AG08395 (cell line): ENCODE results near the gene LY9.

Source experiments
- DNase-seq: peaks from one replicate; pipeline ENCODE4 v3.0.0; 2012; ENCODE audit warnings: mixed read lengths, low spot score

LY9 gene

DNA sequence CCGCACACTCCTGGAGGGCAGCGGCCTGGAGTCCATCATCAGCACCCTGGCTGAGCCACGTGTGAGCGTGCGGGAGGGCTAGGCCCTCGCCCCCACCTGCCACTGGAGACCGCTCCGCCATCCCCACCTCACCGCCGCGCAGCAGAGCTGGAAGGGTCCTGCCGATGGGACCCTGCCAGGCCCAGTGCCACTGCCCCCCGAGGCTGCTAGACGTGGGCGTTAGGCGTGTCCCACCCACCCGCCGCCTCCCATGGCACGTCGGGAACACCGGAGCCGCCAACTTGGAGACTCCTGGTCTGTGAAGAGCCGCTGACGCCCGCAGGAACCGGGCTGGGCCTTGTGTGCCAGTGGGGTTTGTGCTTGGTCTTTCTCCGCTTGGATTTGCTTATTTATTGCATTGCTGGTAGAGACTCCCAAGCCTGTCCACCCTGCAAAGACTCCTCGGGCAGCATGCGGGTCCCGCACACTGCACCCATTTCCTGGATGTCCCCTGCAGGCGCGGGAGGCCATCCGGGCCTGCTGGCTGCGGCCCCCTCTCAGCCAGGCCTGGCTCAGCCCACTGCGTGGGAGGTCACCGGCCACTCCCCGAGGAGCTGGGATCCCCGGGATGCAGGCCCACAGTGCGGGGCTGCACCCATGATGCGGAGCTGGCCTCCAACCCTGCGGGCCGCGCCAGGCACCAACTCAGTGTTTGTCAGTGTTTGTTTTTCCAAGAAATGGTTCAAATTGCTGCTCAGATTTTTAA is 6.0 kb downstream of the LY9 start:
- DNase-seq, result no peak

GRCh38 chr1:160806109-160806665 is 10.2 kb downstream of the LY9 start:
- no peak for DNase-seq

DNA sequence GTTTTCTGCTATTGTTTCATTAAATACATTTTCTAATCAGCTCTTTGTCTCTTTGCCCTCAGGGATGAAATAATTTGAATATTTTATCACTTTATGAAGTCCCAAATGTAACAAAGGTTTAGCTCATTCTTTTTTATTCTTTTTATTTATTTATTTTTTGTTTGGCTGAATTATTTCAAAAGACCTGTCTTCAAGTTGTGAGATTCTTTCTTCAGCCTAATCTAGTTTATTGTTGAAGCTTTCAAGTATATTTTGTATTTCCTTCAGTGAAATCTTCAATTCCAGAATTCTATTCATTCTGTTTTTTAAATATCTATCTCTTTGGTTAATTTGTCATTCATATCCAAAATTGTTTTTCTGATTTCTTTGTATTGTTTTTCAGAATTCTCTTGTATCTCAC is 10.8 kb downstream of the LY9 start:
- no peak for DNase-seq

DNA sequence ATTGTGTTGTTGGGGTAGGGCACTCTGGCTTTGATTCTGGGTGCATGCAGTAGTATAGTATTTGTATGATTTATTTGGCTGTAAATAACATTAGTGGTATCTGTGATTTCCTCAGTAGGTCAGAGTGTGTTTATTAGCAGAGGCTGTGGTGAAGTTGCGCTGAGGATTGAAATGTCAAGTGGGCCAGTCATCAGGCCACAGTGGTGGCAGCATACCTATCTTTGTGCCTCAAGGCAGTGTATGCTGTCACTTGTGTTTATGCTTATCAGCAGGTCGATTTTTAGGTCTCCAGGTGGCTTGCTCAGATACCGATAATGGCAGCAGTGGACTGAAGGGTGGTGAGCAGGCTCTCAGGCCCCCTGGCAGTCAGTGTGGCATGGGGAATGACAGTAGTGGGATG is 11.3 kb downstream of the LY9 start:
- no peak for DNase-seq

DNA sequence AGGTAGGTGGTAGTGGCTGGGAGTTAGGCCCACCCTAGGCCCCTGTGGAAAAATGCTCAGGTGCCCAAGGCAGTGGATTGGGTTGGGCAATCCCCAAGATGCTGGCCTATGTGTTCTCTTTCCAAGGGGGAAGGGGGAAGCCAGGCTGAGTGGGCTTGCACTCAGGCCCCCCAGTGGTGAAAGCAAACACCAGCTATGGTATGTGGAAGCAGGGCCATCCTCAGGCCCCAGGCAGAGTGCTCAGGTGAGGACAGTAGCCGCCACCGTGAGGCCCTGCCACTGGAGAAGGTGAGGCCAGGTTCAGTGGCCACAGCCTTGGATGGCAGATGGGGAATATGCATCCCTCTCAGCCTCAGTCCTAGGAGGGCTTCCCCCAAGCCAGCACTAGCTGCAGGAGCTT is 11.8 kb downstream of the LY9 start:
- DNase-seq, result no peak

GRCh38 chr1:160808289-160808688 is 12.3 kb downstream of the LY9 start:
- DNase-seq, result no peak

- no peak for DNase-seq
Observed at GRCh38 chr1:160810486-160810885, 14.5 kb downstream of the LY9 start.

GRCh38 chr1:160811147-160811546 is 15.2 kb downstream of the LY9 start:
- no peak for DNase-seq

DNA sequence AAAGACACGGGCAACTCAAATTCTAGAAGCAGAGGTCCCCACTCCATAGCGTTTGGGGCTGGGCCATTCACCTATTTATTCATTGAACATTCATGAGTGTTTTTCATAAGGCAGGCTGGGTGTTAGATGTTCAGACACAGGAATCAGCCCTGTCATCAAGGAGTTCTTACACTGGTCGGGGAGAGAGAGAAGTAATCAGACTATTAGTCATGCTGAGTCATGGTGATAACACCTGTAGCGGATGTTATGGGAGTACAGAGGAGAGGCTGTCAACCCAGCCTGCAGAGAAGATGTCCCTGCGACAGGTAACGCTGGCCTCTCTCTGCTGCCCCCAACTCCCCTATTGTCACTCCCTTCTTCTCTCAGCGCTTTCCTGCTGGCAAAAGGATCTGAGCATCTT is 17.2 kb downstream of the LY9 start:
- DNase-seq, result no peak

DNA sequence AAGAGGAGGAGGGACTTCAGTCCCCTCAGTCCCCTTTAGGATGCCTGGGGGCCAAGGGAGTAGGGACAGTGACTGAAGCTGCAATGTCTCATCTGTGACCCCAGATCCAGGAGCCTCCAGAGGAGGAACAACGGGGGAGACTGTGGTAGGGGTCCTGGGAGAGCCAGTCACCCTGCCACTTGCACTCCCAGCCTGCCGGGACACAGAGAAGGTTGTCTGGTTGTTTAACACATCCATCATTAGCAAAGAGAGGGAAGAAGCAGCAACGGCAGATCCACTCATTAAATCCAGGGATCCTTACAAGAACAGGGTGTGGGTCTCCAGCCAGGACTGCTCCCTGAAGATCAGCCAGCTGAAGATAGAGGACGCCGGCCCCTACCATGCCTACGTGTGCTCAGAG is 18.3 kb downstream of the LY9 start:
- DNase-seq, result no peak

DNA sequence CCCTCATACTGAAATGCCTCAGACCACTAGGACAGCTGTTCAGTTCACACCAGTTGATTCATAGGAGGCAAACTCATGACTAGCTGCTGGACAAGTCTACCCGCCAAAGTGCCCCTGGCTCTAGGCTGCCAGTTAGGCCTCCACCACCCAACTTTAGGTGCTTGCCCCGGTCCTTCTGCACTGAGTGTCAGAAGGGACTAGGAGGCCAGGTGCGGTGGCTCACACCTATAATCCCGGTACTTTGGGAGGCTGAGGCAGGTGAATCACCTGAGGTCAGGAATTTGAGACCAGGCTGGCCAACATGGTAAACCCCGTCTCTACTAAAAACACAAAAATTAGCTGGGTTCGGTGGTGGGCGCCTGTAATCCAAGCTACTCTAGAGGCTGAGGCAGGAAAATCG is 18.9 kb downstream of the LY9 start:
- DNase-seq, result no peak

DNA sequence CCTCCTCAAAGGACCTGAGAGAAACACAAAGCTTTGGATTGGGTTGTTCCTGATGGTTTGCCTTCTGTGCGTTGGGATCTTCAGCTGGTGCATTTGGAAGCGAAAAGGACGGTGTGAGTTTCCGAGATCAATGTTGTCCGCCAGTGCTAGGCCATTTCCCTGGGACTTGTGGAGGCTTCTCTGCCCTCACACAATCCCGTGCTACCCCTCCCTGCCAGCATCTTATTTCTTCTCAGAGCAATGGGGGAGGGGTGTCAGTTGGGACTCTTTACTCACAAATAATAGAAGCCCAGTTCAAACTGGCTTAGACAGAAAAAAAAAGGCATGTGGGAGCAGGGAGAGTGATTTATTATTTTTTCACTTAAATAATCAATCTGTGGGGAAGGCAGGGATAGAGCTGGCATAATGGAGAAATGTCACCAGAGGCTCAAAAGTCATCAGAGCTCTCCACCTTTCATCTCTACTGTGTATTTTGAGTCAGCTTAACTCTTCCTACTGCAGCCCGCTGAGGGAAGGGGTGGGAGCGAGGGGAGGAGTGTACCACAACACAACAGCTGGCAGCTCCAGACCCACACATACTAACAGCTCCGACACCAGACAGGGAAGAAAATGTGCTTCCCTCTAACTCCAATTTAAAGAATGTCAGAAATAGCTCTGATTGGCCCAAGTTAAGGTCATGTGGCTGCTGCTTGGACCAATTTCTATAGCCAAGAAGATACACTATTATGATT is 22.4 kb downstream of the LY9 start:
- no peak for DNase-seq

GRCh38 chr1:160819186-160819585 is 23.2 kb downstream of the LY9 start:
- DNase-seq, result no peak

GRCh38 chr1:160821627-160822026 is 25.7 kb downstream of the LY9 start:
- no peak for DNase-seq

- DNase-seq, result no peak
Observed at GRCh38 chr1:160823296-160823695, 27.3 kb downstream of the LY9 start.

DNA sequence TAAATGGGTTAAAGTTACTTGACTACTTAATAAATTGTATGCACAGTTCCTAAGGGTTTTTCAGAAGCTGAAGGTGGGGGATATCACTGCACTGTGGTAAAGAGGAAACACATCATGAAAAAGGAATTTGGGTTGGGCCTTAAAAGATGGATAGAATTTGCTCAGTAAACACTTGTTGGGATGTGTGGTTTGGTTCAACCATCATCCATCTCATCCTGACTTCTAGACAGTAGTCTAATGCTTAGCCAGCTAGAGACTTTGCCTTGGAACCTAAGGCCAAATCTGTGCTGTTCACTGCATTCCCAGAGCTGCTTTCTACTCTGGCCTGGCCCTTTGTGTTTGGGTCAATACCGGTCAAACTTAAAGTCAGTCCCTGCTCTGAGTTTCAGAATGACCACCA is 30.6 kb downstream of the LY9 start:
- DNase-seq, result no peak

GRCh38 chr1:160827418-160827817 is 31.4 kb downstream of the LY9 start:
- DNase-seq, result no peak

- DNase-seq, result no peak
Observed at GRCh38 chr1:160829766-160830165, 33.8 kb downstream of the LY9 start.

GRCh38 chr1:160830321-160831153 is 34.6 kb downstream of the LY9 start:
- peak; percentile 4 for DNase-seq

DNA sequence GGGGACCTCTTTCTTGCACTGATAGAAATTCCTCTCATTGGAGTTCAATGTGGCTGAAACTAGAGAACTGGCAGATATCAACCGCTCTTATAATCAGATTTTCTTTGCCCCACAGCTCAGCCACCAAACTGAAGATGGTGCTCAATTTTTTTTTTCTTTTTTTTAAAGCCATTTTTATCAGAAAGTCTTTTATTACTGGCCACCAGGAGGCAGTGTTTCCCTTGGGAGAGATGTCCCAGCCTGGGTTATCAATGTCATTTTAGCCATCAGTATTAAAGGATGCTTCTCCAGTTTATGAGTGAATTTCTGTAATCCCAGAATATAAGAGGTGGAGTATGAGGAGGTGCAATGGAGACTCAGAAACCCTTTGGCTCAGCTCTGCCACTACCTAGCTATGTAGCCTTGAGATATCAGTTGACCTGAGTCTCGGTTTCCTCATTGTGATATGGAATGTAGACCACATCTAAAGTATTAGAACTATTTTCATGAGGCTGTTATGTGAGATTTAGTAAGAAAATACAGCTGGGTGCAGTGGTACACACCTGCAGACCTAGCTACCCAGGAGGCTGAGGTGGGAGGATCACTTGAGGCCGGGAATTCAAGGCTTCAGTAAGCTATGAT is 39.1 kb downstream of the LY9 start:
- DNase-seq, result peak; percentile 39

DNA sequence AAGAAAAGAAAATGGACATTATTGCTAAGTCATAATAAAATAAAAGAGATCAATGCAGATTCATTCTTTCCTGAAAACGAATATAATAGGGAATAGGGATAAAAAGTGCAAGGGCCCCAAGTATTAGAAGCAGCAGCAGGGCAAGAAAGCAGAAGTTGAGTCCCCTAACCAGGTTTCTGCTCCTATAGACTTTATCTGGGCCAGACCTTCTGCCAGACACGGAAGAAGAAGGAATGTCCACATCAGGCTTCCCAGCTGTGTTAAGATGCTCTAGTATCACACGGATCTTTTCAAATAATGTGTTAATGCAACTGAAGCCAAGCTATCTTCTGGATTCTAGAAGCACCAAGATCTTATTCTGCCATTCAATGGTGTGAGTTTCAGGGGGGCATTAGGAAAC is 39.8 kb downstream of the LY9 start:
- DNase-seq, result no peak

DNA sequence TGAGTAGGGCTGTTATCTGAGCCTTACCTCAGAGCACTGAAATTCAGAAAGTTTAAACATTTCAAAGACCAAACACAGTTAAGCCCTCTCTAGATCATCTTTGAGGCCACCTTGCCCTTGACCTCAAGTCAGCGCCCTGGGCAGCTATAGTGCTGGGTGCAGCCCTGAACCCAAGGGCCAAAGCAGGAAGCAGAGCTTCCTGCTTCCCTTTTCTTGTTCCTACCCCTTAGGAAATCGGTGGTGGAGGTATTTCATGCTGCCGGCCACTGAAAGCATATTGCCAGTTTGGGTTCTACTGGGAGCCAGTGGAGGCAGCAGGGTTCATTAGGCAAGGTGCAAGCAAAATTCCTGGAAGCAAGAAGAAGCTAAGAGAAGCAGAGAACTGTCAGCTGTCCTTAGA is 40.6 kb downstream of the LY9 start:
- DNase-seq, result no peak
